Myometrial cell (primary cell): ENCODE measurements around the gene MAK. TPM values are rescaled to one million over a fixed set of nuclear protein-coding genes. Genes with fewer than 3 reads are reported as not detected.

Source experiments
- total RNA-seq: library from RNA; depleted of rRNA; stranded (reverse); fragments of >200 nt; gene quantifications from 2 replicates; pipeline ENCODE4 v1.2.3, GENCODE V29; 2015

The MAK gene
- total RNA-seq = not detected in 2 replicates

GRCh38 chr6:10837995-10838793 lies at the start of gene MAK:
TSS of gene MAK (minus strand) at chr6:10838539. CDS start at chr6:10830648, 7,891 bp downstream.

GRCh38 chr6:10886691-10887502 lies 48.6 kb upstream of the MAK start, which contains the start of gene SYCP2L:
TSS of gene SYCP2L (plus strand) at chr6:10887052. CDS start at chr6:10887127, 75 bp downstream.

DNA sequence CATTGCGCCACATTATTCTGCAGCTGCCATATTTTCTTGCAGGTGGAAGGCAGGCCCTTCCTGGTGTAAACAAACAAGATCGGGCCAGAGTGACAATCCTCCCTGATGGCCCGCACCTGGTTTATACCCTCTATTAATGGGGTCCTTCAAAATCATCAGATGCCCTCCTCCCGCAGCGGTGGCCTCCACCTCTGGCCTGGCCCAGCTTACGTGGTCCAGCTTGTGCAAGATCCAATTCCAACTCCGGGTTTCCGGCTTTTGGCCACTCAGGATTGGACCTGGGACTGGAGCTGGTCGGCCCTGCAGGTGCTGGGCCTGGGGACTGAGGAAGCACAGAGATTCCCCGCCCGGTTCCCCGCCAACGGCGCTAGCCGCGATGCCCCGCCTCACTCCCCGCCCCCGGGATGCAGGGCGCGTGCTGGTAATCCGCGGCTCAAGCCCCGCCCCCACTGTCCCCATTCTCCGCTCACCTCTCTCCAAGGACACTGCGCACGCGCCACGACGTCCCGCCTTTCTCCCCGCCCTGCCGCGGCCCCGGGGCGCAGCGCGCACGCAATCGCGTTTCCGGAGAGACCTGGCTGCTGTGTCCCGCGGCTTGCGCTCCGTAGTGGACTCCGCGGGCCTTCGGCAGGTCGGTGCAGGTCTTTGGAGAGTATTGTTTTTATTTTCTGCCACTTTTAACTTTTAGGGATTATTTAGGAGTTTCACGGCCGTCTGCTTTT lies 90.9 kb downstream of the MAK start, which contains the start of gene TMEM14B:
TSS of gene TMEM14B (plus strand) at position 555 of the 722 bp plus-strand sequence. CDS start 1,441 bp downstream, outside the sequence.

DNA sequence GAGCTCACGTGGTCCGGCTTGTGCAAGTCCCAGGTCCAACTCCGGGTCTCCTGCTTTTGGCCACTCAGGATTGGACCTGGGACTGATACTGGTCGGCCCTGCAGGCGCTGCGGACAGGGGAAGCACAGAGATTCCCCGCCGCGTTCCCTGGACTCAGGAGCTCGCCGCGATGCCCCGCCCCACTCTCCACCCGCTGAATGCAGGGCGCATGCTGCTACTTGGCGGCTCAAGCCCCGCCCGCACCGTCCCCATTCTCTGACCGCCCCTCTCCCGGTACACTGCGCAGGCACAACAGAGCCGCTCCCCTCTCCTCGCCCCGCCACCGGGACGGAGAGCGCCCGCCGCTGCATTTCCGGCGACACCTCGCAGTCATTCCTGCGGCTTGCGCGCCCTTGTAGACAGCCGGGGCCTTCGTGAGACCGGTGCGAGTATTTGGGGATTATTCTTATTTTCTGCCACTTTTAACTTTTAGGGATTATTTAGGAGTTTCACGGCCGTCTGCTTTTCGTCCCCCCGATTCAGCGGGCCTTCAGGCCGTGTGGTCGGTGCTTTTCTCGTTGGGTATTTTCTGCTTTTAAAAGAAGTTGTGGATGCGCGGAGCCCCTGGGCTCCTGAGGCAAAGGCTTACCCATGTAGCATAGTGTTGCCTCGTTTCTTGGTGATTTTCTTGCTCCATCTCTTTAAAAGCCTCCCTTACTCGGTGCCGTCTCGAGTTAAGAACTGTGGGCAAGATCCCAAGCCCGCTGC lies 115.3 kb downstream of the MAK start, which contains the start of gene TMEM14C:
TSS of gene TMEM14C (plus strand) at position 251 of the 747 bp plus-strand sequence. CDS start 1,544 bp downstream, outside the sequence.

Other genes with a start within 250 kb of the MAK start
- gene C6orf52, start 143.9 kb downstream of the MAK start, total RNA-seq = 0.71 TPM in 1 of 2 replicates, not detected in the other
- gene PAK1IP1, start 143.6 kb downstream of the MAK start, total RNA-seq = 15.2 and 19.0 TPM in 2 replicates
- 194 and 206 TPM in 2 replicates for gene TMEM14C, start 115.5 kb downstream of the MAK start, total RNA-seq
- 128 and 150 TPM in 2 replicates for gene TMEM14B, start 90.7 kb downstream of the MAK start, total RNA-seq
- not detected in 2 replicates for gene GCM2, start 43.5 kb upstream of the MAK start, total RNA-seq
- gene SYCP2L, start 48.5 kb upstream of the MAK start, total RNA-seq = not detected in 2 replicates
- gene ELOVL2, start 205.8 kb upstream of the MAK start, total RNA-seq = not detected in 2 replicates